Measurements from ENCODE around the gene EEFSEC.

The EEFSEC gene

DNA sequence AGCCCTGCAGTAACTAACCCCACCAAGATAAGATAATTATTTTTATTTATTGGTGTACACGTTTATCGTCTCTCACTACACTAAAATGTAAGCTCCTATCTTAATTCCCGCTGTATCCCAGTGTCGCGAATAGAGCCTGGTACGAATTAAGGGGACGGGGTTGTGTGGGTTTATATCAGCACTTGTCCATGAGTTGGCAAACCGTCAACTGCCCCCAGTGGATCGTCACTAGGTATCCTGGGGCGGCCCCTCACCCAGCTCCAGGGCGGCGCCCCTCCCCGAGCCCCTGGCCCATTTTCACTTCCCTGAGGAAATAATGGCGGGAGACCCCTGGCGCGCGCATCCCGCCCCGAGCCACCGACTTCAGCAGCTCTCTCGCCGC lies 30.1 kb upstream of the EEFSEC start:
- TF ChIP-seq, protein P1, sequence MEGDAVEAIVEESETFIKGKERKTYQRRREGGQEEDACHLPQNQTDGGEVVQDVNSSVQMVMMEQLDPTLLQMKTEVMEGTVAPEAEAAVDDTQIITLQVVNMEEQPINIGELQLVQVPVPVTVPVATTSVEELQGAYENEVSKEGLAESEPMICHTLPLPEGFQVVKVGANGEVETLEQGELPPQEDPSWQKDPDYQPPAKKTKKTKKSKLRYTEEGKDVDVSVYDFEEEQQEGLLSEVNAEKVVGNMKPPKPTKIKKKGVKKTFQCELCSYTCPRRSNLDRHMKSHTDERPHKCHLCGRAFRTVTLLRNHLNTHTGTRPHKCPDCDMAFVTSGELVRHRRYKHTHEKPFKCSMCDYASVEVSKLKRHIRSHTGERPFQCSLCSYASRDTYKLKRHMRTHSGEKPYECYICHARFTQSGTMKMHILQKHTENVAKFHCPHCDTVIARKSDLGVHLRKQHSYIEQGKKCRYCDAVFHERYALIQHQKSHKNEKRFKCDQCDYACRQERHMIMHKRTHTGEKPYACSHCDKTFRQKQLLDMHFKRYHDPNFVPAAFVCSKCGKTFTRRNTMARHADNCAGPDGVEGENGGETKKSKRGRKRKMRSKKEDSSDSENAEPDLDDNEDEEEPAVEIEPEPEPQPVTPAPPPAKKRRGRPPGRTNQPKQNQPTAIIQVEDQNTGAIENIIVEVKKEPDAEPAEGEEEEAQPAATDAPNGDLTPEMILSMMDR (IDR thresholded peaks at IDR 0.05; ENCODE audit: borderline replicate concordance, insufficient read depth, low read depth, low read length): no peak
- H3K4me3 ChIP-seq (ENCODE audit: low read depth, low read length): peak overlapping the region; percentile 80

DNA sequence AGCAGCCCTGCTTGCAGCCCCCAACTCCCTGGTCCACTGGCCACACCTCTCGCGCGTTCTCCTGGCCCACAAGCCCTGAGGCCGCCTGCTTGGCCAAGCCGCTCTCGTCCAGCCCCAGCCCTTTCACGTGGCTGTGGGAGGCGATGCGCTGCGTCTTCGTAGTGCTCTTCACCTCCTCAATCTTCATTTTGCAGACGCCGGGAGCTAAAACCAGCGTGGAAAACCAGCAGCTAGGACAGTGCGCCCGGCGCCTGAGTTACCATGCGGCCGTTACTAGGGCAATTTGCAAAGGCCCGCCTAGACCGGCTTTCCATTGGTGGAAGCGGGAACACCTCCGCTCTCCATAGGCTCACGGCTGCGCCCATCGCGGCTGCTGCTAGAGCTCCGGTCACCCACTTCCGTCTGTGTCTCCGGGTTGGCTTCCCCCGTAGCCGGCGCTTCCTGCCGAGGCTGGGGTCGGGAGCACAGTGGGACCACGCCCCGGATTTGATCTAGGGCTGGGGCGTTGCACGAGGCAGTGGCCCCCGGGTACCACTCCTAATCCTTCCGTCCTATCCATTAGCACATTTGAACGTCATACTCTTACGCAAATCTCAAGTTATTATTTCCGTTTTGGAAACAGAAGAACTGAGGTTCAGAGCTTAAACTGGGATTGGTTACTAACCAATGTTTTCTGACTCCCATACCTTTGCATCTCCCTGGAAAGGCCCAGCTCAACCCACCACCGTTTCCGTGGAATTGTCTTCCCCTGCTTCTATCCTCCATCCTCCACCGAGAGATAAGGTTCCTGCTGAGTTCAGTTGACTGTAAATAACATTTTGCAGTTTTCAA lies 29.5 kb upstream of the EEFSEC start, which contains the start of gene RUVBL1:
Gene RUVBL1, minus strand, starts transcription at position 275 of the 831 bp plus-strand sequence. Its CDS starts 88 bp downstream, at position 187.
- H3K4me3 ChIP-seq (ENCODE audit: low read depth, low read length): peak within 1 kb of the TSS; percentile 80
- TF ChIP-seq, protein P1 (IDR thresholded peaks at IDR 0.05; ENCODE audit: borderline replicate concordance, insufficient read depth, low read depth, low read length): no peak

DNA sequence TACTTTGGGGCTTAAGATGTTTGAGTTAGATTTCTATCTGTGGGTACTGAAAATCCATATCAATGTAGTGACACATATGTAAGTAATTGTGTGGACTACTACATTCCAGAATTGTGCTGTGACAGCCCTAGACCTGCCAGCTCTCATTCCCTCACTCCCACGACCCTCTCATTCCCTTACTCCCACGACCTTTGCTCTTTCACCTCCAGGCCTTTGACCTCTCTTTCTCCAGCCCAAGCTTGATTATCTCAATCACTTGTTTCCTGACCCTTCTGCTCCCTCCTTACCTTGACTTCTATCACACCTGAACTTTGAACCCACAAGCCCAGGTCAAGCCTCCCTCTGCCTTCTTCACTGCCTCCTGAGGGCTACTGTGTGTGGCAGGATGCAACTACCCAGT lies 26.0 kb upstream of the EEFSEC start:
- H3K4me3 ChIP-seq (ENCODE audit: low read depth, low read length): no peak overlapping the region
- TF ChIP-seq, protein P1 (IDR thresholded peaks at IDR 0.05; ENCODE audit: borderline replicate concordance, insufficient read depth, low read depth, low read length): no peak

DNA sequence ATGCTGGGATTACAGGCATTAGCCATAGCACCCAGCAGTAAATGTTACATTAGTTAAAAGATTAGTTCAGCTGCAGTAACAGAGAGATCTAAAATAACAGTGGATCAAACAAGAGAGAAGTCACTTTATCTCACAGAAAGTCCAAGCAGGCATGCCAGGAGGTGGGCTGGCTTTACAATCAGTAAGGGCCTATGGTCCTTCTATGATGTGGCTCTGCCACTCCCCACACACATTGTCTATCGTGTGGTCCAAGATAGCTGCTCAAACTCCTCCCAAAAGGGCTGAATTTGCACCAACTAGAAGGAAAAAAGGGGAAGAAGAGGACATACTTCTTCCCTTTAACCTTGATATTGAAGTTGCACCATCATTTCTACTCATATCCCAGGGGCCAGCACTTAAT lies 25.0 kb upstream of the EEFSEC start:
- TF ChIP-seq, protein P1 (IDR thresholded peaks at IDR 0.05; ENCODE audit: borderline replicate concordance, insufficient read depth, low read depth, low read length): no peak
- no peak overlapping the region for H3K4me3 ChIP-seq (ENCODE audit: low read depth, low read length)

DNA sequence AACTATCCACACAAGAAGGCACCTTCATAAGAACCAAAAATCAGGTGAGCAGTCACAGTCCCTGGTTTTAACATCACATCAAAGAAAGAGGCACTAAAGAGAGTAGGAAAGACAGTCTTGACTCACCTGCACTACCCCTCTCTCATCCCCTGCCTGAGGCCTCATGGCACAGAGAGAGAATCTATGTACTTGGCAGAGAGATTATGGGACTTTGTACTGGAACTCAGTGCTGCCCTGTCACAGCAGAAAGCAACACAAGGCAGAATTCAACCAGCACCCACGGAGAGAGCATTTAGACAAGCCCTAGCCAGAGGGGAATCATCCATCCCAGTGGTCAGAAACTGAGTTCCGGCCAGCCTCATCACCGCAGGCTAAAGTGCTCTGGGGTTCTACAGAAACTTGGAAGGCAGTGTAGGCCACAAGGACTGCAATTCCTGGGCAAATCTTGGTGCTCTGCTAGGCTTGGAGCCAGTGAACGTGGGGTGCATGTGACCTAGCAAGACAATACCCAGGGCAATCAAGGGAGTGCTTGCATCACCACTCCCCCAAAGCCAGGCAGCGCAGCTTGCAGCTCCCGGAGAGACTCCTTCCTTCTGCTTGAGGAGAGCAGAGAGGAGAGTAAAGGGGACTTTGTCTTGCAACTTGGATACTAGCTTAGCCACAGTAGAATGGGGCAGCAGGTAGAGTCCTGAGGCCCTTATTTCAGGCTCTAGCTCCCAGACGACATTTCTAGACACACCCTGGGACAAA lies 21.2 kb upstream of the EEFSEC start:
- H3K4me3 ChIP-seq (ENCODE audit: low read depth, low read length): no peak overlapping the region

DNA sequence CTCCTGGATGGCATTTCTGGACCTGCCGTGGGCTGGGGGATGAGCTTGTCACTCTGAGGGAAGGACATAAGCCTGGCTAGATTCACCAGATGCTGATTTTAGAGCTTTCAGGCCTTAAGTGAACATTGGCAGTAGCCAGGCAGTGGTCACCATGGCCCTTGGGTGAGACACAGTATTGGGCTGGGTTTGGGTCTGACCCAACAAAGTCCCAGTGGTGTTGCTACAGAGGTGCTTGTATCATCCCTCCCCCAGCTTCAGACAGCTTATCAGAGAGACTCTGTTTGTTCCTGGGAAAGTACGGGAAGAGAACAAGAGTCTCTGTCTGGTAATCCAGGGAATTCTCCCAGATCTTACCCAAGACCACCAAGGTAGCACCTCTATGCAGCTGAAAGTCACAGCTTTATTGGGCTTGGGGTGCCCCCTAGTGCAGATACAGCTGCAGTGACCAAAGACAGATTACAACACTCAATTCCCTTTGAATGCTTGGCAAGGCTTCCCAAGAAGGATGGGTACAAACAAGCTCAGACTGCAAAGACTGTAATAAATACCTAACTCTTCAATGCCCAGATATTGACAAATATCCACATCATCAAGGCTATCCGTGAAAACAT lies 19.9 kb upstream of the EEFSEC start:
- H3K4me3 ChIP-seq (ENCODE audit: low read depth, low read length): no peak overlapping the region
- TF ChIP-seq, protein P1 (IDR thresholded peaks at IDR 0.05; ENCODE audit: borderline replicate concordance, insufficient read depth, low read depth, low read length): peak; percentile 68

More for the DNA sequence above, 21.2 kb upstream of the EEFSEC start:
- TF ChIP-seq, protein P1 (IDR thresholded peaks at IDR 0.05; ENCODE audit: borderline replicate concordance, insufficient read depth, low read depth, low read length): no peak
